ENCODE results near the gene PPFIBP2.

DNA sequence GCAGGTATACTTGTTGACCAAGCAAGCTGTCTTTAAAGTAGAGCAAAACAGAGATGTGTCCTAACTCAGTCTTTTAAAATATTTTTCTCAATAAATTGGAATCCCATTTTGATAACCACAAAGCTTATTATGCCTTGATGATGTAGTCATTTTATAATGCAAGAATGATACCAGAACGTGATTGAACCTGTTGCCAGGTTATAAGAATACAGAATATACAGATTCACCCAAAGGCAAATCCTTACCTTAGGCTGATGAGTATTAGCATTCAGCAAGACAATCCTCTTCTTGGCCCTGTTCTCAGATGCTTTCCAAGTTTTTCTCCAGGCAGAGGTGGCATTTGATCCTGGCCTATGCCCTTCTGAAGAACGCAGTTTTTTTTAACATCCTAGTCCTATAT lies 76.1 kb downstream of the PPFIBP2 start:
- no peak for TF ChIP-seq CTCF (tag by site-specific recombination; IDR thresholded peaks at IDR 0.05)
- no peak for TF ChIP-seq ZBTB20 (tag by site-specific recombination; IDR thresholded peaks at IDR 0.05)
- TF ChIP-seq PRDM4 (tag by site-specific recombination; IDR thresholded peaks at IDR 0.05), result no peak
- TF ChIP-seq ZNF571 (tag by site-specific recombination; IDR thresholded peaks at IDR 0.05), result no peak
- no peak for TF ChIP-seq ZNF423 (tag by site-specific recombination; IDR thresholded peaks at IDR 0.05)

Data from HEK293 (cell line).